HepG2 (cell line): ENCODE measurements around the gene PIM3. TPM values are rescaled to one million over a fixed set of nuclear protein-coding genes. Genes with fewer than 3 reads are reported as not detected.

Experiments
- ATAD3A ChIP-seq: sonication (generic); formaldehyde crosslinking; IDR thresholded peaks from 2 replicates; pipeline ENCODE4 v1.4.0; 2020; ENCODE audit warnings: missing genetic modification reagents
- BRCA1 ChIP-seq: sonication (generic); formaldehyde crosslinking; IDR thresholded peaks from 2 replicates; pipeline ENCODE4 v1.4.0; 2020; ENCODE audit warnings: missing genetic modification reagents
- ERF ChIP-seq: IDR thresholded peaks from 2 replicates; pipeline ENCODE4 v1.6.1; 2018; ENCODE audit warnings: missing biosample characterization, missing genetic modification reagents
- HNF4A ChIP-seq: sonication (generic); formaldehyde crosslinking; IDR thresholded peaks from 2 replicates; pipeline ENCODE4 v1.4.0; 2020; ENCODE audit warnings: missing genetic modification reagents
- REXO4 ChIP-seq: sonication (generic); formaldehyde crosslinking; IDR thresholded peaks from 2 replicates; pipeline ENCODE4 v1.8.0; 2022; ENCODE audit warnings: missing genetic modification reagents, mild to moderate bottlenecking, borderline replicate concordance
- ZNF30 ChIP-seq: sonication (generic); formaldehyde crosslinking; IDR thresholded peaks from 2 replicates; pipeline ENCODE4 v1.5.0; 2020; ENCODE audit warnings: mild to moderate bottlenecking, missing genetic modification reagents
- polyA plus RNA-seq, 8 experiments: library from polyadenylated mRNA; depleted of rRNA in 3 of 8; stranded (reverse) in 7 of 8; unstranded in 1 of 8; fragments of >200 nt; fragmentation: Illumina TruSeq in 4 of 8; extraction: Trizol in 4 of 8; gene quantifications; 2 replicates each; pipeline versions ENCODE4 v1.2.1 to v1.2.3, GENCODE V29; 2011 to 2016; ENCODE audit warnings: low read depth in 4 of 8, missing spikeins in 1 of 8, mixed read lengths in 1 of 8; ENCODE audit not compliant: insufficient read depth in 1 of 8
- total RNA-seq, 5 experiments: library from RNA; depleted of rRNA; stranded (reverse); fragments of >200 nt; fragmentation: Illumina TruSeq; extraction: Trizol; gene quantifications; 2 replicates each; pipeline ENCODE4 v1.2.3, GENCODE V29; 2016; ENCODE audit warnings: low read depth in 1 of 5
- TF ChIP-seq, protein P1 (sequence below): sonication (generic); formaldehyde crosslinking; IDR thresholded peaks from 2 replicates; pipeline ENCODE4 v1.4.0; 2020; ENCODE audit warnings: missing genetic modification reagents
- TF ChIP-seq, protein P2 (sequence below): sonication (generic); formaldehyde crosslinking; IDR thresholded peaks from 2 replicates; pipeline ENCODE4 v1.8.0; 2022; ENCODE audit warnings: missing genetic modification reagents, low read depth, mild to moderate bottlenecking, borderline replicate concordance
- TF ChIP-seq, protein P3 (sequence below): sonication (generic); formaldehyde crosslinking; IDR thresholded peaks from 2 replicates; pipeline ENCODE4 v1.8.0; 2022; ENCODE audit warnings: missing genetic modification reagents, mild to moderate bottlenecking, moderate library complexity, borderline replicate concordance
- TF ChIP-seq, protein P4 (sequence below): sonication (generic); formaldehyde crosslinking; IDR thresholded peaks from 2 replicates; pipeline ENCODE4 v1.8.0; 2022; ENCODE audit warnings: mild to moderate bottlenecking, missing genetic modification reagents, moderate library complexity
- TF ChIP-seq, protein P5 (sequence below): sonication (generic); formaldehyde crosslinking; conservative IDR thresholded peaks from 2 replicates; pipeline ENCODE4 v1.4.0; 2020; ENCODE audit warnings: mild to moderate bottlenecking, missing genetic modification reagents, moderate library complexity
- TF ChIP-seq, protein P6 (sequence below): sonication (generic); formaldehyde crosslinking; IDR thresholded peaks from 2 replicates; pipeline ENCODE4 v1.4.0; 2020; ENCODE audit warnings: missing genetic modification reagents

The PIM3 gene
- total and polyA plus RNA-seq, 2 of the 13 experiments (the other 11 are each of a cell fraction or from before 2014, with no cell fraction given): 21.6 to 31.2 TPM

DNA sequence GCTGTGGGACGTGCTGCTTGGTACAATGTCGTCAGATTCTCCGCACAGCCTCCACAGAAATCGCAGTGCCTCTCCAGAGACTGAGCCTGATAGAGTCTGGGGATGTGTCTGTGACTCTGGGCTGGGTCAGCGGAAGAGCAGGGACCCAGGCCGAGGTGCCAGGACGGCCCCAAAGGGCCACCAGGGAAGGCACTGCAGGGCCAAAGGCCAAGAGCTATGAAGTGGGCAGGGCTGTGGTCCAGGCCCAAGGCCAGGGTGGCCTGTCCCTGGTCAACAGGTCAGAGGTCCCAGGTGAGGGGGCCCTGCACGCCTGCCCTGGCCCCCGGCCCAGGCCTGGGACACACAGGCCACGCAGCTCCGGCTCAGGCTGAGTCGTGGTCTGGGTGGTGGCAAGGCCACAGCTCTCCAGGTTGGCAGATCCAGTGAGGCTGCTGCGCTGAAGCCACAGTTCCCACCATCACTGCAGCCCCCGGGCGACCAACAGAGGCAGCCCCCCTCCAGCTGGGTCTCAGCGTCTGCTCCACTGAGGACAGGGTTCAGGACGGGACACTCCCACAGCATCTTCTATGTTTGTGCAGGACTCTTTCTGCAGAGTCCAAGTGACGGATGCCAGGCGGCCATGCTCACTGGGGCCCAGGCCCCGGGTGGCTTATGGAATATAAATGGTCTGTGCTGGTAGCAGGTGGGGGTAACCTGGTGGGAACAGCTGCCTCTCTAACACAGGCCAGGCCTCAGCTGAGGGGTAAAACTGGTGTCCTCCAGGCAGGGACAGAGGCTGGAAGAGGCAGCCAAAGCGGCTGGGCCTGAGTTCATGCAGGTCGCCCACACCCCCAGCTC lies 4.8 kb upstream of the PIM3 start (continued):
- TF ChIP-seq, protein P1, sequence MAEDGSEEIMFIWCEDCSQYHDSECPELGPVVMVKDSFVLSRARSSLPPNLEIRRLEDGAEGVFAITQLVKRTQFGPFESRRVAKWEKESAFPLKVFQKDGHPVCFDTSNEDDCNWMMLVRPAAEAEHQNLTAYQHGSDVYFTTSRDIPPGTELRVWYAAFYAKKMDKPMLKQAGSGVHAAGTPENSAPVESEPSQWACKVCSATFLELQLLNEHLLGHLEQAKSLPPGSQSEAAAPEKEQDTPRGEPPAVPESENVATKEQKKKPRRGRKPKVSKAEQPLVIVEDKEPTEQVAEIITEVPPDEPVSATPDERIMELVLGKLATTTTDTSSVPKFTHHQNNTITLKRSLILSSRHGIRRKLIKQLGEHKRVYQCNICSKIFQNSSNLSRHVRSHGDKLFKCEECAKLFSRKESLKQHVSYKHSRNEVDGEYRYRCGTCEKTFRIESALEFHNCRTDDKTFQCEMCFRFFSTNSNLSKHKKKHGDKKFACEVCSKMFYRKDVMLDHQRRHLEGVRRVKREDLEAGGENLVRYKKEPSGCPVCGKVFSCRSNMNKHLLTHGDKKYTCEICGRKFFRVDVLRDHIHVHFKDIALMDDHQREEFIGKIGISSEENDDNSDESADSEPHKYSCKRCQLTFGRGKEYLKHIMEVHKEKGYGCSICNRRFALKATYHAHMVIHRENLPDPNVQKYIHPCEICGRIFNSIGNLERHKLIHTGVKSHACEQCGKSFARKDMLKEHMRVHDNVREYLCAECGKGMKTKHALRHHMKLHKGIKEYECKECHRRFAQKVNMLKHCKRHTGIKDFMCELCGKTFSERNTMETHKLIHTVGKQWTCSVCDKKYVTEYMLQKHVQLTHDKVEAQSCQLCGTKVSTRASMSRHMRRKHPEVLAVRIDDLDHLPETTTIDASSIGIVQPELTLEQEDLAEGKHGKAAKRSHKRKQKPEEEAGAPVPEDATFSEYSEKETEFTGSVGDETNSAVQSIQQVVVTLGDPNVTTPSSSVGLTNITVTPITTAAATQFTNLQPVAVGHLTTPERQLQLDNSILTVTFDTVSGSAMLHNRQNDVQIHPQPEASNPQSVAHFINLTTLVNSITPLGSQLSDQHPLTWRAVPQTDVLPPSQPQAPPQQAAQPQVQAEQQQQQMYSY (CRISPR knock-in tag): no peak
- TF ChIP-seq, protein P2, sequence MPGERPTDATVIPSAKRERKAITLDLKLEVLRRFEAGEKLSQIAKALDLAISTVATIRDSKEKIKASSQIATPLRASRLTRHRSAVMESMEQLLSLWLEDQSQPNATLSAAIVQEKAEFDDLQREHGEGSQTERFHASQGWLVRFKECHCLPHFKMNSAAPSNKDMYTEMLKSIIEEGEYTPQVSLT: no peak
- peak; percentile 84 for TF ChIP-seq HNF4A (CRISPR knock-in tag)
- TF ChIP-seq, protein P3, sequence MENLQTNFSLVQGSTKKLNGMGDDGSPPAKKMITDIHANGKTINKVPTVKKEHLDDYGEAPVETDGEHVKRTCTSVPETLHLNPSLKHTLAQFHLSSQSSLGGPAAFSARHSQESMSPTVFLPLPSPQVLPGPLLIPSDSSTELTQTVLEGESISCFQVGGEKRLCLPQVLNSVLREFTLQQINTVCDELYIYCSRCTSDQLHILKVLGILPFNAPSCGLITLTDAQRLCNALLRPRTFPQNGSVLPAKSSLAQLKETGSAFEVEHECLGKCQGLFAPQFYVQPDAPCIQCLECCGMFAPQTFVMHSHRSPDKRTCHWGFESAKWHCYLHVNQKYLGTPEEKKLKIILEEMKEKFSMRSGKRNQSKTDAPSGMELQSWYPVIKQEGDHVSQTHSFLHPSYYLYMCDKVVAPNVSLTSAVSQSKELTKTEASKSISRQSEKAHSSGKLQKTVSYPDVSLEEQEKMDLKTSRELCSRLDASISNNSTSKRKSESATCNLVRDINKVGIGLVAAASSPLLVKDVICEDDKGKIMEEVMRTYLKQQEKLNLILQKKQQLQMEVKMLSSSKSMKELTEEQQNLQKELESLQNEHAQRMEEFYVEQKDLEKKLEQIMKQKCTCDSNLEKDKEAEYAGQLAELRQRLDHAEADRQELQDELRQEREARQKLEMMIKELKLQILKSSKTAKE (CRISPR knock-in tag): peak; percentile 79
- TF ChIP-seq, protein P4, sequence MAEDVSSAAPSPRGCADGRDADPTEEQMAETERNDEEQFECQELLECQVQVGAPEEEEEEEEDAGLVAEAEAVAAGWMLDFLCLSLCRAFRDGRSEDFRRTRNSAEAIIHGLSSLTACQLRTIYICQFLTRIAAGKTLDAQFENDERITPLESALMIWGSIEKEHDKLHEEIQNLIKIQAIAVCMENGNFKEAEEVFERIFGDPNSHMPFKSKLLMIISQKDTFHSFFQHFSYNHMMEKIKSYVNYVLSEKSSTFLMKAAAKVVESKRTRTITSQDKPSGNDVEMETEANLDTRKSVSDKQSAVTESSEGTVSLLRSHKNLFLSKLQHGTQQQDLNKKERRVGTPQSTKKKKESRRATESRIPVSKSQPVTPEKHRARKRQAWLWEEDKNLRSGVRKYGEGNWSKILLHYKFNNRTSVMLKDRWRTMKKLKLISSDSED (CRISPR knock-in tag): no peak
- TF ChIP-seq, protein P5, sequence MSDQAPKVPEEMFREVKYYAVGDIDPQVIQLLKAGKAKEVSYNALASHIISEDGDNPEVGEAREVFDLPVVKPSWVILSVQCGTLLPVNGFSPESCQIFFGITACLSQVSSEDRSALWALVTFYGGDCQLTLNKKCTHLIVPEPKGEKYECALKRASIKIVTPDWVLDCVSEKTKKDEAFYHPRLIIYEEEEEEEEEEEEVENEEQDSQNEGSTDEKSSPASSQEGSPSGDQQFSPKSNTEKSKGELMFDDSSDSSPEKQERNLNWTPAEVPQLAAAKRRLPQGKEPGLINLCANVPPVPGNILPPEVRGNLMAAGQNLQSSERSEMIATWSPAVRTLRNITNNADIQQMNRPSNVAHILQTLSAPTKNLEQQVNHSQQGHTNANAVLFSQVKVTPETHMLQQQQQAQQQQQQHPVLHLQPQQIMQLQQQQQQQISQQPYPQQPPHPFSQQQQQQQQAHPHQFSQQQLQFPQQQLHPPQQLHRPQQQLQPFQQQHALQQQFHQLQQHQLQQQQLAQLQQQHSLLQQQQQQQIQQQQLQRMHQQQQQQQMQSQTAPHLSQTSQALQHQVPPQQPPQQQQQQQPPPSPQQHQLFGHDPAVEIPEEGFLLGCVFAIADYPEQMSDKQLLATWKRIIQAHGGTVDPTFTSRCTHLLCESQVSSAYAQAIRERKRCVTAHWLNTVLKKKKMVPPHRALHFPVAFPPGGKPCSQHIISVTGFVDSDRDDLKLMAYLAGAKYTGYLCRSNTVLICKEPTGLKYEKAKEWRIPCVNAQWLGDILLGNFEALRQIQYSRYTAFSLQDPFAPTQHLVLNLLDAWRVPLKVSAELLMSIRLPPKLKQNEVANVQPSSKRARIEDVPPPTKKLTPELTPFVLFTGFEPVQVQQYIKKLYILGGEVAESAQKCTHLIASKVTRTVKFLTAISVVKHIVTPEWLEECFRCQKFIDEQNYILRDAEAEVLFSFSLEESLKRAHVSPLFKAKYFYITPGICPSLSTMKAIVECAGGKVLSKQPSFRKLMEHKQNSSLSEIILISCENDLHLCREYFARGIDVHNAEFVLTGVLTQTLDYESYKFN (CRISPR knock-in tag): peak; percentile 75
- TF ChIP-seq REXO4: no peak
- TF ChIP-seq, protein P6, sequence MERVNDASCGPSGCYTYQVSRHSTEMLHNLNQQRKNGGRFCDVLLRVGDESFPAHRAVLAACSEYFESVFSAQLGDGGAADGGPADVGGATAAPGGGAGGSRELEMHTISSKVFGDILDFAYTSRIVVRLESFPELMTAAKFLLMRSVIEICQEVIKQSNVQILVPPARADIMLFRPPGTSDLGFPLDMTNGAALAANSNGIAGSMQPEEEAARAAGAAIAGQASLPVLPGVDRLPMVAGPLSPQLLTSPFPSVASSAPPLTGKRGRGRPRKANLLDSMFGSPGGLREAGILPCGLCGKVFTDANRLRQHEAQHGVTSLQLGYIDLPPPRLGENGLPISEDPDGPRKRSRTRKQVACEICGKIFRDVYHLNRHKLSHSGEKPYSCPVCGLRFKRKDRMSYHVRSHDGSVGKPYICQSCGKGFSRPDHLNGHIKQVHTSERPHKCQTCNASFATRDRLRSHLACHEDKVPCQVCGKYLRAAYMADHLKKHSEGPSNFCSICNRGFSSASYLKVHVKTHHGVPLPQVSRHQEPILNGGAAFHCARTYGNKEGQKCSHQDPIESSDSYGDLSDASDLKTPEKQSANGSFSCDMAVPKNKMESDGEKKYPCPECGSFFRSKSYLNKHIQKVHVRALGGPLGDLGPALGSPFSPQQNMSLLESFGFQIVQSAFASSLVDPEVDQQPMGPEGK (CRISPR knock-in tag): peak; percentile 96
- no peak for TF ChIP-seq ERF (CRISPR knock-in tag)
- no peak for TF ChIP-seq ZNF30
- no peak for TF ChIP-seq BRCA1 (CRISPR knock-in tag)
- TF ChIP-seq ATAD3A (CRISPR knock-in tag): no peak
